CD14-positive monocyte (primary cell): Measurements from ENCODE around the gene OR6K3. TPM values are rescaled to one million over a fixed set of nuclear protein-coding genes. Genes with fewer than 3 reads are reported as not detected.
A peak's percentile ranks its signal among the peaks of the same experiment; 100 is the strongest.

Source experiments
- DNase-seq, 3 donors: peaks; one replicate each; pipeline ENCODE4 v3.0.0-alpha.2; 2011 to 2022
- H2AFZ ChIP-seq: 2 replicates; pipeline ENCODE4 v1.6.0; 2012; ENCODE audit warnings: mild to moderate bottlenecking, low read depth, low read length, inconsistent platforms; ENCODE audit not compliant: insufficient read depth, poor library complexity, severe bottlenecking
- H3K27ac ChIP-seq, 2 donors: 1 replicate in 1 of 2; 2 replicates in 1 of 2; pipeline ENCODE4 v1.5.1; 2012 to 2013; ENCODE audit warnings: low read length in 2 of 2, control low read depth in 1 of 2, inconsistent platforms in 1 of 2, low read depth in 1 of 2, mild to moderate bottlenecking in 1 of 2
- H3K27me3 ChIP-seq, 2 donors: one replicate each; pipeline versions ENCODE4 v1.6.0 to v1.6.1; 2011 to 2013; ENCODE audit warnings: low read length in 2 of 2; ENCODE audit not compliant: control insufficient read depth in 2 of 2, insufficient read depth in 2 of 2
- H3K36me3 ChIP-seq, 2 donors: replicated peaks in 1 of 2; 1 replicate in 1 of 2; 2 replicates in 1 of 2; pipeline versions ENCODE4 v1.5.1 to v1.6.1; 2012 to 2013; ENCODE audit warnings: low read length in 2 of 2, control low read depth in 1 of 2, inconsistent platforms in 1 of 2, mild to moderate bottlenecking in 1 of 2; ENCODE audit not compliant: insufficient read depth in 2 of 2, control insufficient read depth in 1 of 2
- H3K4me1 ChIP-seq, 2 donors: 1 replicate in 1 of 2; 2 replicates in 1 of 2; pipeline versions ENCODE4 v1.5.1 to v1.6.1; 2012 to 2013; ENCODE audit warnings: low read length in 2 of 2, control low read depth in 1 of 2, inconsistent platforms in 1 of 2, mild to moderate bottlenecking in 1 of 2, moderate library complexity in 1 of 2; ENCODE audit not compliant: insufficient read depth in 2 of 2, control insufficient read depth in 1 of 2
- H3K4me2 ChIP-seq: replicated peaks from 2 replicates; pipeline ENCODE3; 2012; ENCODE audit warnings: low read length, moderate library complexity, mild to moderate bottlenecking; ENCODE audit not compliant: poor library complexity, severe bottlenecking; ENCODE audit errors: extremely low read depth
- H3K4me3 ChIP-seq, 3 experiments: fragments of 200-600 bp in 1 of 3; sonication (generic) in 1 of 3; replicated peaks in 1 of 3; 1 replicate in 2 of 3; 2 replicates in 1 of 3; pipeline ENCODE4 v1.5.1; 2011 to 2013; ENCODE audit warnings: low read length in 3 of 3, mild to moderate bottlenecking in 3 of 3, control low read depth in 2 of 3, low read depth in 2 of 3, inconsistent platforms in 1 of 3, moderate library complexity in 1 of 3
- H3K79me2 ChIP-seq: 2 replicates; pipeline ENCODE4 v1.6.0; 2012; ENCODE audit warnings: mild to moderate bottlenecking, control low read depth, inconsistent platforms, low read length, moderate library complexity; ENCODE audit not compliant: insufficient read depth
- H3K9ac ChIP-seq: 2 replicates; pipeline ENCODE4 v1.6.0; 2017; ENCODE audit warnings: low read length, mild to moderate bottlenecking; ENCODE audit not compliant: insufficient read depth, poor library complexity, severe bottlenecking
- H3K9me3 ChIP-seq, 2 donors: replicated peaks in 1 of 2; 1 replicate in 1 of 2; 2 replicates in 1 of 2; pipeline versions ENCODE4 v1.5.1 to v1.6.1; 2012 to 2013; ENCODE audit warnings: low read length in 2 of 2, control low read depth in 1 of 2; ENCODE audit not compliant: control insufficient read depth in 1 of 2, insufficient read depth in 1 of 2
- H4K20me1 ChIP-seq: 2 replicates; pipeline ENCODE4 v1.6.0; 2012; ENCODE audit warnings: mild to moderate bottlenecking, low read length, control low read depth, moderate library complexity; ENCODE audit not compliant: insufficient read depth
- H3K27ac Mint-ChIP-seq, 7 donors: one replicate each; pipeline ENCODE4 v1.8.0; 2020; ENCODE audit warnings: mild to moderate bottlenecking in 7 of 7, mixed read lengths in 7 of 7, moderate library complexity in 6 of 7, inconsistent platforms in 2 of 7
- H3K27me3 Mint-ChIP-seq, 3 donors: one replicate each; pipeline ENCODE4 v1.8.0; 2021 to 2022; ENCODE audit warnings: low read depth in 3 of 3, mild to moderate bottlenecking in 3 of 3, mixed read lengths in 3 of 3, moderate library complexity in 3 of 3, inconsistent platforms in 1 of 3
- H3K36me3 Mint-ChIP-seq, 2 donors: one replicate each; pipeline ENCODE4 v1.8.0; 2020; ENCODE audit warnings: mixed read lengths in 2 of 2, inconsistent platforms in 1 of 2, mild to moderate bottlenecking in 1 of 2
- H3K4me1 Mint-ChIP-seq: one replicate; pipeline ENCODE4 v1.8.0; 2020; ENCODE audit warnings: mild to moderate bottlenecking, mixed read lengths
- H3K4me3 Mint-ChIP-seq, 2 donors: one replicate each; pipeline ENCODE4 v1.8.0; 2020; ENCODE audit warnings: mild to moderate bottlenecking in 2 of 2, mixed read lengths in 2 of 2, moderate library complexity in 1 of 2
- H3K9me3 Mint-ChIP-seq, 7 donors: one replicate each; pipeline ENCODE4 v1.8.0; 2020 to 2022; ENCODE audit warnings: mixed read lengths in 7 of 7, mild to moderate bottlenecking in 6 of 7, moderate library complexity in 6 of 7, inconsistent platforms in 2 of 7
- WGBS: methylation state at CpG from one replicate; pipeline ENCODE4 v1.1.5; 2013; ENCODE audit warnings: missing lambda C conversion rate; ENCODE audit not compliant: insufficient coverage; 5-methylcytosine and 5-hydroxymethylcytosine counted together
- intact Hi-C, 2 donors: fragments of 100-400 bp; cut with micrococcal nuclease; formaldehyde crosslinking; loops; one replicate each; pipeline versions ENCODE4 v1.15.0 to v1.15.1; 2023
- polyA plus RNA-seq, 3 donors: library from polyadenylated mRNA; depleted of rRNA in 1 of 3; unstranded in 2 of 3; stranded (reverse) in 1 of 3; fragments of 300-500 nt in 2 of 3; fragments of >200 nt in 1 of 3; fragmentation: Illumina TruSeq in 2 of 3; gene quantifications; 1 replicate in 2 of 3; 2 replicates in 1 of 3; pipeline ENCODE4 v1.2.3, GENCODE V29; 2012 to 2021
- TF ChIP-seq, protein P1 (sequence below): fragments of 200-600 bp; IDR thresholded peaks from one replicate; pipeline ENCODE4 v1.8.0; 2022; ENCODE audit warnings: antibody characterized with exemption, mild to moderate bottlenecking

OR6K3 gene
- polyA plus RNA-seq, 3 donors = not detected

DNA sequence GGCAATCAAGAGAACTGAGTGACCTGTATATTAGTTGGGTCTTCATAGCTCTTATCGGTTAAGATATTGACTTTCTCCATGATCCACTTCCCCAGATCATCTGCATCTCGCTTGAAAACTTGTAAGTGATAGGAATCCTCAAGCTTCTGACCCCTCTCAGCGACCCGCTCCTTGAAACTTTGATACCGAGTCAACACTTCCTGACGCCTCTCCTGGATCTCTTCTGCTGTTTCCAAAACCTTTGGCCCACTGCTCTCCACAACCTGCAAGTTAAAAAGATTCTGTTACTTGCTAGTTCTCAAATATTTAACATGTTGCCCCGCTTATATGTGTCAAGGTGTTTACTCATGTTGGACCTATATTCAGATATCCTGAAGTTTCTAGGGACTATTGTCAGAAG lies 35.4 kb downstream of the OR6K3 start:
- intact Hi-C loops = no loop called here

DNA sequence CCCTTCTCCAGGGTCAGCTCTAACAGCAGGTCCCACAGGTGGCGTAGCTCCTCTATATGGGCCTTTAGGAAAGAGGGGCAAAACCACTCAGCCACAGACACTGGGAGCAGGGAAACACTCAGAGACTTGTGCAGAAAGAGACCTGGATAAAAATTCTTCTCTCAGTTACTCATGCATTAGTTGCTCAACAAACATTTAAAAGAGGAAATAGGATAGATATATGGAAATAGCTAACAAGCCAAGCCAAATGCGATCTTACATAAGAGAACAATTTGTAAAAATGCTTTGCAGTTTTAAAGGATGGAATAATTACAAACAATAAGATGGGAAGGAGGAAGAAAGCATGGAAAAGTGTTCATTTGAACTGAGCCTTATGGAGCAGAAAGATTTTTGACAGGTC lies 38.9 kb downstream of the OR6K3 start:
- Histone ChIP-seq H2AFZ (no peak overlapping the region), H3K4me2 (no peak overlapping the region), H3K9me3 (no peaks in the 10 kb centered on the region), H3K27ac (no peak overlapping the region), H3K4me3 (no peak overlapping the region), H3K79me2 (no peaks in the 10 kb centered on the region), H3K27me3 (peaks cover 11 to 18% of the 10 kb centered on the region in 2 donors), H4K20me1 (no peaks in the 10 kb centered on the region), H3K9ac (no peak overlapping the region), H3K36me3 (no peaks in the 10 kb centered on the region), H3K4me1 (peaks cover 11 to 19% of the 10 kb centered on the region in 2 donors)
- Mint-ChIP-seq H3K4me1 (peaks cover 14% of the 10 kb centered on the region), H3K4me3 (peak overlapping the region in 1 of 2 donors; percentile 40), H3K36me3 (peaks cover 0 to 7% of the 10 kb centered on the region in 2 donors), H3K27me3 (peaks cover 4 to 20% (median 12%) of the 10 kb centered on the region in 3 donors), H3K9me3 (no peaks in the 10 kb centered on the region), H3K27ac (peak overlapping the region in 1 of 7 donors; percentile 0)
- WGBS = 100% methylated on average over 1 of the region's 2 CpGs
- intact Hi-C loops = no loop called here
- TF ChIP-seq, protein P1, sequence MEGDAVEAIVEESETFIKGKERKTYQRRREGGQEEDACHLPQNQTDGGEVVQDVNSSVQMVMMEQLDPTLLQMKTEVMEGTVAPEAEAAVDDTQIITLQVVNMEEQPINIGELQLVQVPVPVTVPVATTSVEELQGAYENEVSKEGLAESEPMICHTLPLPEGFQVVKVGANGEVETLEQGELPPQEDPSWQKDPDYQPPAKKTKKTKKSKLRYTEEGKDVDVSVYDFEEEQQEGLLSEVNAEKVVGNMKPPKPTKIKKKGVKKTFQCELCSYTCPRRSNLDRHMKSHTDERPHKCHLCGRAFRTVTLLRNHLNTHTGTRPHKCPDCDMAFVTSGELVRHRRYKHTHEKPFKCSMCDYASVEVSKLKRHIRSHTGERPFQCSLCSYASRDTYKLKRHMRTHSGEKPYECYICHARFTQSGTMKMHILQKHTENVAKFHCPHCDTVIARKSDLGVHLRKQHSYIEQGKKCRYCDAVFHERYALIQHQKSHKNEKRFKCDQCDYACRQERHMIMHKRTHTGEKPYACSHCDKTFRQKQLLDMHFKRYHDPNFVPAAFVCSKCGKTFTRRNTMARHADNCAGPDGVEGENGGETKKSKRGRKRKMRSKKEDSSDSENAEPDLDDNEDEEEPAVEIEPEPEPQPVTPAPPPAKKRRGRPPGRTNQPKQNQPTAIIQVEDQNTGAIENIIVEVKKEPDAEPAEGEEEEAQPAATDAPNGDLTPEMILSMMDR = no peak
- peak; percentile 21 to 62 (median 41) for DNase-seq

More for the DNA sequence above, 35.4 kb downstream of the OR6K3 start:
- H3K27ac ChIP-seq = no peak overlapping the region
- H3K36me3 ChIP-seq = no peaks in the 10 kb centered on the region
- WGBS = 80% methylated on average over 5 of the region's 7 CpGs
- no peak overlapping the region for H3K4me3 ChIP-seq
- Mint-ChIP-seq H3K4me3 (peak overlapping the region in 1 of 2 donors; percentile 27), H3K27ac (no peak overlapping the region), H3K36me3 (no peaks in the 10 kb centered on the region), H3K9me3 (peaks cover 0 to 5% (median 4%) of the 10 kb centered on the region in 7 donors), H3K4me1 (peaks cover 17% of the 10 kb centered on the region), H3K27me3 (peaks cover 0 to 2% (median 1%) of the 10 kb centered on the region in 3 donors)
- TF ChIP-seq, protein P1 = no peak
- no peaks in the 10 kb centered on the region for H3K27me3 ChIP-seq
- H3K9ac ChIP-seq = no peak overlapping the region
- H3K4me1 ChIP-seq = peaks cover 11 to 23% of the 10 kb centered on the region in 2 donors
- no peak for DNase-seq
- H3K9me3 ChIP-seq = no peaks in the 10 kb centered on the region
- no peaks in the 10 kb centered on the region for H3K79me2 ChIP-seq
- no peak overlapping the region for H2AFZ ChIP-seq
- no peak overlapping the region for H3K4me2 ChIP-seq
- H4K20me1 ChIP-seq = no peaks in the 10 kb centered on the region
